Stimulated activated CD4-positive, alpha-beta T cell treated with anti-CD3 and anti-CD28 coated beads, Interleukin-12 subunit alpha, Interleukin-12 subunit beta, amount 100 ng/mL, for 24 hours (primary cell): ENCODE results near the gene AFF3.
"Not testable (repeated sequence)": the region's sequence is repeated elsewhere in the genome, so short reads cannot be mapped to it uniquely, and the experiment has no call there.

Source experiments
- DNase-seq, 2 experiments: peaks; one replicate each; pipeline ENCODE4 v3.0.0-alpha.2; 2020; ENCODE audit warnings: low read depth in 2 of 2

AFF3 gene

GRCh38 chr2:99554238-99554637 is 588.2 kb downstream of the AFF3 start:
- DNase-seq: no peak

DNA sequence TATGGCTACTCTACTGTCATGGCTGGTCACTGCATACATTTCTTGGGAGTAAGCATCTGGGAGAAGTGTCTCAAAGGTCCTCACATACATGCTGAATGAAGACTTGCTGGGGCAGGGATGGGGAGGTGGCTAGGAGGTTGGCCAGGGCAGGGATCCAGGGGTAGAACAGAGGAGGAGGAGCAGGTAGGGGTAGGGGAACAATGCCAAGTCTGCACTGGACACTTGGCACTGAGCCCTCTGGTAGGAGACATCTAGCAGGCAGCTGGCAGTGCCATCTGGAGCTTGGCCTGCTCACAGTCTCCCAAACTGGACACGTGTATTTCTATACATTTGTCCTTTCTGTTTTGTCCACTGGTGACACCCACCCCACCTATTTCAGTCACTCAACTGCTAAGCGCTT is 589.9 kb downstream of the AFF3 start:
- no peak for DNase-seq

DNA sequence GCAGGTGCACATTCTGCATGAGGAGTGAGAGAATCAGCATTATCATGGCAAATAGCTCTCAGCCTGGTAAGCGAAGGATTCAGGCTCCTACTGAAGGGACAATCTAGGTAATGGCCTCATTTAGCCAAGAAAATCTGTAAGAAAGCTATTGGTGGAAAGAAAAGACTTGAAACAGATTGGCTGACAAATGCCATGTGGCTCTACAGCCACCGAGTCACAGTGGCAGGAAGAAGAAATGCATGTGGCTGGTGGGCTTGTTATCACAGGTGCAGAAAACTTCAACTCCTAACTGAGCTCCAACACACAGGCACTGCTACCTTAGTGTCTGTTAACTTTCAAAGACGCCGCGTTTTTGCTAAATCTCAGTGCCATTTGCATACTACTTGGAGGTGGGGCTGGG is 592.0 kb downstream of the AFF3 start:
- no peak for DNase-seq

- no peak for DNase-seq
Observed at GRCh38 chr2:99545604-99546003, 596.8 kb downstream of the AFF3 start.

DNA sequence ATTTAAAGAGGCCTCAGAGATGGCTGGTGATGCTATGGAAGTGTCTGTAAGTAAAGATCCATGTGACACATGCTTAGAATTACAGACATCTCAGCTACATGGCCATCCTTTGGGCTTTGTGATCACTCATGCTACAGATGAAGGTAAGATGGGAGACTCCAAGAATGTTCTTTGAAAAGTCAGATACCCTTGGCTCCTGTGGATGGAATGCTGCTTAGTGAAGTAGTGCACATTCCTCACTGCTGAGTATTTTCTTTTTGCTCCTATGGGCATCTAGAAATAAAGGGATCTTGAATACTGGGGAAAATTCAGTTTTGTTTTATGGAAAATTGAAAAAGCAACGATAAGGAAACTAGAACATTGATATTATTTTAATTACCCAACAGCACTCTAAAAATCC is 597.3 kb downstream of the AFF3 start:
- no peak for DNase-seq

GRCh38 chr2:99544608-99545007 is 597.8 kb downstream of the AFF3 start:
- no peak for DNase-seq

DNA sequence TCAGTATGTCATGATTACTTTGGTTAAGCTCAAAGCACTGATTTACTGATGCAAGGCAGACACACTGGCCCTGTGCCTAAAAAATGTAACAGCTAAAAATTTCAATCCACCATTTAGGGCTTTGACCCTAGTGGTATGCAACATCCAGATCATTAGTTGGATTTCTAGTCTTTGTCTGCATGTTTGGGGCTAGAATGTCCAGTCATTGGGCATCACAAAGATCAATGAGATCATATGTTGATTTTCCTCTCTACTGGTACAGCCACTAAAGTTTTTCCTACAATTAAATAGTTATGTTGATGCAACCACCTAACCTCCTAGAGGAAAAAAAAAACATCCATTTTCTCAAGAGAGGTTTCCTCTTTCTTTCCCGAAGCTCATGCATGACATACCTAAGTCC is 599.1 kb downstream of the AFF3 start:
- DNase-seq: no peak

DNA sequence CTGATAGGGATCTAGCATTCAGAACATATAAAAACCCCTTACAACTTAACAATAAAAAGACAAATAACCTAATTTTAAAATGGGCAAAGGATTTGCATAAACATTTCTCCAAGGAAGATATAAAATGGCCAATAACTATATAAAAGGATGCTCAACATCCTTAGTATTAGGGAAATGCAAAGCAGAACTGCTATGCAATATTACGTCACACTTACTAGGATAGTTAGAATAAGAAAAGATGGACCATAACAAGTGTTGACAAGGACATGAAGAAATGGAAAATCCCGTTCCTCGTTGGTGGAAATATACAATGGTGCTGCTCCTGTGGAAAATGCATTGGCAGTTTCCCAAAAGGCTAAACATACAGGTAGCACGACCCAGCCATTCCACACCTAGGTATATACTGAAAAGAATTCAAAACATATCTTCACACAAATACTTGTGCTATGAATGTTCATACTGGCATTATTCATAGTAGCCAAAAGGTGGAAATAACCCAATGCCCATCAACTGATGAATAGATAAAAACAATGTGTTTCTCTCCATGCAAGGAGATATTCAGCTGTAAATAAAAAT is 604.4 kb downstream of the AFF3 start:
- DNase-seq: no peak

GRCh38 chr2:99524056-99524455 is 618.3 kb downstream of the AFF3 start:
- DNase-seq: no peak

DNA sequence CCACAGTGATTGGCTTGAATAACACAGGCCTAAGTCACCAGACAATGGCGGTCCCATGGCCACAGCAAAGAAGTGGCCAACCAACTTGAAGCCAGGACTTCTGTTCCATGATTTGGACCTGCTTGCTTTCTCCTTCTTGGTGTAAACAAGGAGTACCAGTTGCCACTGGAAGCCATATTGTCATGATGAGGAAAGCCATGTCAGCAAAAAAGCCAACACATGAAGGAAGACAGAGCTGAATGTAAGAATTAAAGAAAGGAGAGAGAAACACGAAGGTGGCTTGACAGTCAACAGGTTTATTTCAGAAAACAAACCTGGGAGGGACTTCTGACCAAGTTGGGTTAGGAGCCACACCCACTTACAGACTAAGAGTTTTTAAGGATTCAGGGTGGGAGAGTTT is 620.2 kb downstream of the AFF3 start:
- no peak for DNase-seq

DNA sequence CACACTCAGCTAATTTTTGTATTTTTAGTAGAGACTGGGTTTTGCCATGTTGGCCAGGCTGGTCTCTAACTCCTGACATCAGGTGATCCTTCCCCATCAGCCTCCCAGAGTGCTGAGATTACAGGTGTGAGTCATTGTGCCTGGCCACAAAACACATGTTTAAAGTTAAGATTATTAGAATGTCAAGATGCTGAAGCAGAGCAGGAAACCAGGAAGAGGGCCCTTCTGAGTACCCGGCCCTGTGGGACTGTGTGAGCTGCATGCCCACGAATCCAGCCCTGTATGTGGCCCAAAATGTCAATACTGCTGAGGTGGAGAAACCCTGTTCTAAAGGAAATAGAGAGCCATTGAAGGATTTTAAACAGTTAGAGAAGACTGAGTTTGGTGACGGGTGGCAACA is 621.6 kb downstream of the AFF3 start:
- no peak for DNase-seq

GRCh38 chr2:99520195-99520594 is 622.2 kb downstream of the AFF3 start:
- DNase-seq: no peak

- no peak for DNase-seq
Observed at GRCh38 chr2:99514357-99514756, 628.0 kb downstream of the AFF3 start.

- no peak for DNase-seq
Observed at GRCh38 chr2:99512181-99512591, 630.2 kb downstream of the AFF3 start.

- no peak for DNase-seq
Observed at GRCh38 chr2:99509387-99509786, 633.0 kb downstream of the AFF3 start.

DNA sequence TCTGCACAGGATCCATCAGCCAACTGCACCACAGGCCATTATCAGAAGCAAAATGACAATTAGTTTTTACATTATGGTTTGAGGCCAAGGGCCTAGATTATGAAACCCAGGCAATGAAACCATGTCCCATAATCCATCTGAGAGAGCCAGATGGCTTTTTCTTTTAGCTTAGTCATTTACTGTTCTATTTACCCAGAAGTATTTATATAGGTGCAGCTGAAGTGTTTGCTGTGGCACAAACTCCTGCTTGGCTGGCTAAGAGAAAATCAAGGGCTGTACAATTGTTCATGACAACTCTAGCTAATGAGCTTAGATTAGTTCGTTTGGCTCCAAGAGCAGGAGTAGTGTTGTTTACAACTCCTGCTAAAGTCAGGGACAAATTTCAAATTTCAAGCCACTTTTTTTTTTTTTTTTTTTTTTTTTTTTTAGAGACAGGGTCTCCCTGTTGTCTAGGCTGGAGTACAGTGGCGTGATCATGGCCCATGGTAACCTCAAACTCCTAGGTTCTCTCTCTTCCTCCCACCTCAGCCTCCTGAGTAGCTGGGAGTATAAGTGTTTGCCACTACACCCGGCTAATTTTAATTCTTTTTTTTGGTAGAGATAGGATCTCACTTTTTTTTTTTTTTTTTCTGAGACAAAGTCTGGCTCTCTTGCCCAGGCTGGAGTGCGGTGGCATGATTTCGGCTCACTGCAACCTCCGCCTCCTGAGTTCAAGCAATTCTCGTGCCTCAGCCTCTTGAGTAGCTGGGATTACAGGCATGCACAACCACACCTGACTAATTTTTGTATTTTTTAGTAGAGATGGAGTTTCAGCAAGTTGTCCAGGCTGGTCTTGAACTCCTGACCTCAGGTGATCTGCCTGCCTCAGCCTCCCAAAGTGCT is 634.2 kb downstream of the AFF3 start:
- DNase-seq: no peak

DNA sequence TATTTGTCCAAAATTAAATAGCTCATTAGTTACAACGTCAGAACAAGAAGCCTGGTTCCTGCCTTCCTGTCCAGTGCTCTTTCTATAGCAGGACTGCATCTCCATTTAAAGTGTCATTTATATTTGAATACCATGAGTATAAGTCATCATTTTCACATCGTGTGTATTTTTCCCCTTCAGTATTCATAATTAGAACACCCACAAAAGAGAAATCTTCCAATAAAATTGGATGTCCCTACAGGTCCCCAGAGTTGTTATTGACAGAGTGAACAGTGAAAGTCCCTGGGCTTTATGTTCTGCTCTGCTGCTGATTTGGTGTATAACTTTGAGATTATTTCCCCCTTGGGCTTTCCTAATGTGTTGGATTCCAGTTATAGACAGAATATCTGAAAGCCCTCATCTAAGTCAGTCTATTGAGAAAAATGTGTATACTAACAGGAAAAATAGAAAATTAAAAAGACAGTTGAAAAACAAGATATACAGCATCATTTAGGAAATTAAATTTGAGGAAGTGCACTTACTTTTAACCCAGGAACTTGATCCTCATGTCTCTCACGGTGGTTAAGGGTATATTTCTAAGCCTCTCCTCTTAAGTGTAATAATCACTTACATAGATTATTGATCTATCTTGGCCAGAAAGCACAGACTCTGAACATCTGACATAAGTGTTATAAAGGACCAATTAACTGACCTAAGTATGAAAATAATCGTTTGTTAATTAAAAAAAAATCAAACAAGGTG is 637.4 kb downstream of the AFF3 start:
- no peak for DNase-seq

GRCh38 chr2:99503662-99504416 is 638.6 kb downstream of the AFF3 start:
- DNase-seq: not testable (repeated sequence)

- DNase-seq: no peak
Observed at GRCh38 chr2:99496021-99496420, 646.4 kb downstream of the AFF3 start.
